Breast epithelium (tissue), 3 donors: ENCODE measurements around the gene RAPGEF1.

ENCODE experiments used
- POLR2A ChIP-seq: fragments of 450-650 bp; IDR thresholded peaks from one replicate; pipeline ENCODE4 v1.6.1; 2016; ENCODE audit warnings: antibody characterized with exemption, mild to moderate bottlenecking, moderate library complexity
- TF ChIP-seq, protein P1 (sequence below), 3 donors: fragments of 450-650 bp; IDR thresholded peaks; one replicate each; pipeline ENCODE4 v1.5.1; 2016 to 2017; ENCODE audit warnings: antibody characterized with exemption in 3 of 3, mild to moderate bottlenecking in 3 of 3, moderate library complexity in 3 of 3

DNA sequence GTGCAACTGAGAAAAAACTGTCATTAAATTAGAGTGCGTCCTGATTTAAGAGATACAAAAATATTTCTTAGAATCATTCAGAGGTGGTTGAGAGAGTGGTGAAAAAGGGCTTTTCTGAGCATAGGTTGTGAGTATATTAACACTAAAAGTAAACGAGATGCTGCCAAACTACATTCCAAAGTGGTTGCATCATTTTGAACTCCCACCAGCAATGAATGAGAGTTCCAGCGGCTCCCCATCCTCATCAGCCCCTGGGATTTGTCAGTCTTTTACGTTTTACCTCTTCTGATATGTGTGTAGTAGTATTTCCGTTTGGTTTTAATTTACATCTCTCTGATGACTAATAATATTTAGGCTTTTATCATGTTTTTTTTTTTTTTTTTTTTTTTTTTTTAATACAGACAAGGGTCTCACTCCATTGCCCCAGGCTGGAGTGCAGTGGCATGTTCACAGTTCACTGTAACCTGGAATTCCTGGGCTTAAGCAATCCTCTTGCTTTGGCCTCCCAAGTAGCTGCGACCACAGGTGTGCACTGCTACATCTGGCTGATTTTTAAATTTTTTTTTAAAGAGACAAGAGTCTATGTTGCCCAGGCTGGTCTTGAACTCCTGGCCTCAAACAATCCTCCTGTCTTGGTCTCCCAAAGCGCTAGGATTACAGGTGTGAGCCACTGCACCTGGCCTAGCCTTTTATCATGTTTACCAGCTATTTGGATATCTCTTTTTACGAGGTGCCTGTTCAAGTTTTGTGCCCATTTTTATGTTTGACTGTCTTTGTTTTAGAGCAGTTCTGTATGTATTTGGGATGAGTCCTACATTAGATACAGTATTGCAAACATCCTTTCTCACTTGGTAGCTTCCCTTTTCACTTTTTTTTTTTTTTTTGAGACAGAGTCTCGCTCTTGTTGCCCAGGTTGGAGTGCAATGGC lies 177.6 kb downstream of the RAPGEF1 start:
- TF ChIP-seq, protein P1, sequence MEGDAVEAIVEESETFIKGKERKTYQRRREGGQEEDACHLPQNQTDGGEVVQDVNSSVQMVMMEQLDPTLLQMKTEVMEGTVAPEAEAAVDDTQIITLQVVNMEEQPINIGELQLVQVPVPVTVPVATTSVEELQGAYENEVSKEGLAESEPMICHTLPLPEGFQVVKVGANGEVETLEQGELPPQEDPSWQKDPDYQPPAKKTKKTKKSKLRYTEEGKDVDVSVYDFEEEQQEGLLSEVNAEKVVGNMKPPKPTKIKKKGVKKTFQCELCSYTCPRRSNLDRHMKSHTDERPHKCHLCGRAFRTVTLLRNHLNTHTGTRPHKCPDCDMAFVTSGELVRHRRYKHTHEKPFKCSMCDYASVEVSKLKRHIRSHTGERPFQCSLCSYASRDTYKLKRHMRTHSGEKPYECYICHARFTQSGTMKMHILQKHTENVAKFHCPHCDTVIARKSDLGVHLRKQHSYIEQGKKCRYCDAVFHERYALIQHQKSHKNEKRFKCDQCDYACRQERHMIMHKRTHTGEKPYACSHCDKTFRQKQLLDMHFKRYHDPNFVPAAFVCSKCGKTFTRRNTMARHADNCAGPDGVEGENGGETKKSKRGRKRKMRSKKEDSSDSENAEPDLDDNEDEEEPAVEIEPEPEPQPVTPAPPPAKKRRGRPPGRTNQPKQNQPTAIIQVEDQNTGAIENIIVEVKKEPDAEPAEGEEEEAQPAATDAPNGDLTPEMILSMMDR (IDR thresholded peaks at IDR 0.05), result no peak
- no peak for TF ChIP-seq POLR2A
